ENCODE data around the gene FBLN5.

The FBLN5 gene

DNA sequence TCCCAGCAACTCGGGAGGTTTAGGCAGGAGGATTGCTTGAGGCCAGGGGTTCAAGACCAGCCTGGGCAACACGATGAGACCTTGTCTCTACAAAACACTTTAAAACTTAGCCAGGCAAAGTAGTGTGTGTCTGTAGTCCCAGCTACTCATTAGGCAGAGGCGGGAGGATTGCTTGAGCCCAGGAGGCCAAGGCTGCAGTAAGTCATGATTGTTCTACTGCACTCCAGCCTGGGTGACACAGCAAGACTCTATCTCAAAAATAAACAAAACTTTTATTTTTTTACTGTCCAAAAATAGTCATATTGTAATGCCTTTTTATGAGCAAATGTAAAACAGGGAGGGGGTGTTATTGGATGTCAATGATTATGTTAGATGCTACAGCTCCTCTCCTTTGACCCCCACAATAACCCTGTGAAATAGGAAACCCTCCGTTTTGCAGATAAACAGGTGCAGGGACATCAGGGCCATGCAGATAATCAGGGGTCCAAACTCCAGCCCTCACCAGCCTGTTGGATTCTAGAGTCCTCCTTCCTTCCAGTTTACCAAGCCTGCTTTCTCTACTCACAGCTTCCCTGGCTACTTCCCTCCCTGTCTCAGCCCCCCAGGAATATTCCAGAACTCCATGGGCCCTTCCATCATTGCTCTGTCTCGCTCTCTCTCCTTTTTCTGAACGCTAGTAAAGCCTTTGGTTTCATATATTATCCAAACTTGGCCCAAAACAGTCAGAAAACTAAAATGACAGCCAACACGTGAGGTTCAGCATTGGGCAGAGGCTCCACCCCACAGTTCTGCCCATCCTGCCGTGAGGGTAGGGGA, 5.9 kb upstream of the FBLN5 start:
- Histone ChIP-seq H3K36me3 (no peaks in the 10 kb centered on the region), H3K27ac (no peak overlapping the region), H3K9ac (no peak overlapping the region), H3K4me1 (no peaks in the 10 kb centered on the region), H4K20me1 (no peaks in the 10 kb centered on the region), H3K4me2 (no peak overlapping the region), H3K4me3 (no peak overlapping the region), H3K27me3 (peaks cover 4% of the 10 kb centered on the region), H3K9me3 (no peaks in the 10 kb centered on the region)
- TF ChIP-seq Cebpa-rat (IDR thresholded peaks at IDR 0.05): no peak

DNA sequence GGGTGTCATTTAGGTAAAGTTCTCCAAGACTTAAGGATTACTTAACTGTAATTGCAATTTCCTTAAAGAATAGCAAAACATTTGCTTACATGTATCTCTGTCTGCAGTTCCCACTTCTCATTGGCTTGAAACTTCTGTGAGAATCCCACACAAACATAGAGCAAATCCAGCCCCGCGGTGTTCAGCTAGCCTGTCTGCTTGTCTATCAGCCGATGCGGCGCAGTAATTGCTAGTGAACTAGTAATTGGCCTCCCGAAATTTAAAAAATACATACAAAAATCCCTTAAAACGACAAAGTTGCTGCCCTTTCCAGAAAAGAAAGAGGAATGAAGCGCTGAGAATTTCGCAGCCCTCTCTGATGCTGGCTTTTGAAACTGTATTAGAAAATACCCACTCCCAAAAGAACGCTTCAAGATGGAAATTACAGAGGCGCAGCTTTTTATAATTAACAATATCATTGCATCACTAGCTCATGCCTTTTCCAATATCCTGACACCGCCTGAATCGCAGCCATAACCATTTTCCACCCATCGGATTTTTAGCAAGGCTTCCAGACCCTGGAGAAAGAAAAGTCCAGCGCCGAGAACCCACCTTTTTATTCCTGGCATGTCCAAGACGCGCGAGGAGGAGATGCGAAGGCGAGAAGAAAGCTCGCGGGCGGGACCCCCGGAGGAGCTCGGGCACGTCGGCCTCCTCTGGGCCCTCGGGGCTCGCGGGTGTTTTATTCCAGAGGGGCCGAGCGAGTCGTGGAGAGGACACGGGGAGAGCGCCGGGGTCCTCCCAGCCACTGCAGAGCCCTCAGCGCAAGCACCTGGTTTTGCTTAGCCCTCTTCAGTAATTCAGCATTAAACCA, 646 bp downstream of the FBLN5 start:
- Histone ChIP-seq H3K27me3 (peaks cover 39% of the 10 kb centered on the region), H3K9me3 (0 out of 2 replicates have a peak, but pooled peaks cover 3% of the 10 kb centered on the region), H3K4me1 (no peaks in the 10 kb centered on the region), H3K4me3 (peak overlapping the region; percentile 14; the same call in 1 of the 2 replicates), H3K27ac (no peak overlapping the region), H3K9ac (no peak overlapping the region), H3K36me3 (no peaks in the 10 kb centered on the region), H3K4me2 (0 out of 2 replicates have a peak overlapping the region, but pooled peaks have one; percentile 19), H4K20me1 (no peaks in the 10 kb centered on the region)
- TF ChIP-seq Cebpa-rat (IDR thresholded peaks at IDR 0.05): no peak

DNA sequence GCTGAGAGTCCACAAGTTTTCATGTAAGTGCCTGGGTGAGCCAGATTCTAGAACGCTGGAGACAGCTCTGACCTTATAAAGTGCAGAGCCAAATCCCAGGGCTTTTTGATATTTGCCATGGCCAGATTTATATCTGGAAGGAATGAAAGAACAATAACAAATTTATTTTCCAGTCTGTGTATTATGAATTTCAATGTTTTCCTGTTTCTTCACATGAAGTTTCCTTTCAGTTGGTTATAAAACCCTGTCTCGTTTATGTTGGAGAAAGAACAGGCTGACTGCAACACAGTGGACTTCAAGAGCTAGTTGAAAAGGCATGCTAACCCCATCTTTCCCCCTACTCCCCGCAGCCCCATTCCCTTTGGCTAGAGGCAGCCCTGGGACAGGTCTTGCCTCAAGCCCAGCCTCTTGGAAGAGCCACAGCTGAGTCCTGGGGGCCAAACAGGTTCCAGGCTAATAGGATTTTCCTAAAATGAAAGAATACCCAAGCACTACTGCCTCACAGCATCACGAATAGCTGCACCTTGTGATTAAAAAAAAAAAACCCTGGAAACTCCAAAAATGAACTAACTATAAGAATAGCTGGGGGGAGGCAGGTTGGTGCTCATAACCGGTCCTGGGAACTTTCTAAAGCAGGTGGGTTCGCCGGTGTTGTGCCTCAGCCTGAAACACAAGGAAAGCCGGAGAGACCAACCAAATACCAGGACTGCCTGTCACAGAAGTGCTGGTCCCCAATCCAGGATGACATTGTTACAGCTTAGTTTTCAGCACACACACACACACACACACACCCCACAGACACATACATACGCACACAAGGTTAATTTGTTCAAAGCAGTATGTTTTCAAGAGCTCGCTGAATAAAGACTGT, 1.5 kb downstream of the FBLN5 start:
- no peaks in the 10 kb centered on the region for H4K20me1 ChIP-seq
- H3K4me1 ChIP-seq: no peaks in the 10 kb centered on the region
- H3K36me3 ChIP-seq: no peaks in the 10 kb centered on the region
- no peak for TF ChIP-seq Cebpa-rat (IDR thresholded peaks at IDR 0.05)
- H3K27ac ChIP-seq: no peak overlapping the region
- no peak overlapping the region for H3K9ac ChIP-seq
- peaks cover 39% of the 10 kb centered on the region for H3K27me3 ChIP-seq
- no peak overlapping the region for H3K4me3 ChIP-seq
- H3K9me3 ChIP-seq: 0 out of 2 replicates have a peak, but pooled peaks cover 3% of the 10 kb centered on the region
- H3K4me2 ChIP-seq: no peak overlapping the region

DNA sequence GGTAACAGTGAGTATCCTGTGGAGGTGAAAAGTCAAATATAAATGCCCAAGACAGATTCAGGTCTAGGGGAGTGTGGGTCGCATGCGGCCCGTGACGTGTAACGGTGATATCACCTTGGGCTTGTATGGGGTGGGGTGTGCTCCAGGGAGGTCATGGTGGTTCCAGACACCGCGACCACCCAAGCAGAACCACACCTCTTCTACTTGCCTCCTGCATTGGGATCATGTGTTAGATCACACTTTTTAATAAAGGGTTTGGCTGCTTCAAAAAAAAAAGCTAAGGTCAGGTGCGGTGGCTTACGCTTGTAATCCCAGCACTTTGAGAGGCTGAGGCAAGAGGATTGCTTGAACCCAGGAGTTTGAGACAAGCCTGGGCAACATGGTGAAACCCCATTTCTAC, 4.5 kb downstream of the FBLN5 start:
- Histone ChIP-seq H3K36me3 (no peaks in the 10 kb centered on the region), H3K4me2 (no peak overlapping the region), H3K9me3 (0 out of 2 replicates have a peak, but pooled peaks cover 3% of the 10 kb centered on the region), H3K27ac (no peak overlapping the region), H4K20me1 (no peaks in the 10 kb centered on the region), H3K9ac (no peak overlapping the region), H3K4me3 (no peak overlapping the region), H3K4me1 (no peaks in the 10 kb centered on the region), H3K27me3 (peaks cover 31% of the 10 kb centered on the region)
- no peak for TF ChIP-seq Cebpa-rat (IDR thresholded peaks at IDR 0.05)

DNA sequence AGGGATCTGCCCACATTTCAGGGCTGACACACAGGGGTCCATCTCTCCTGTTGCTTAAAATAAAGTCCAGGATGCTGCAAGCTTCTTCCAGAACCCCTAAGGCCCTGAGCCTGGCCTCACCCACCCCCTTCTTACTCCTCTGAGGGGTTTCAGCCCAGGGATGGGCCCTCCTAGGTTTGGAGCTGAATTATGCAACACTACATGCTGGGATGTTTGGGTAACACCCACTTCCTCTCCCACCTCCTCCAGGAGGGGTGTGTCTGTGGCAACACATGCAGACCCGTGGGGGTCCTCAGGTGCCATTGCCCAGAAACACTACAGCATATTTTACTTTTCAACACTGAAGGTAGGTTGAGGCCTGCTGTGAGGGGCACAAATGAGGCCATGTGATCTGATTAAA, 5.4 kb downstream of the FBLN5 start:
- no peak overlapping the region for H3K27ac ChIP-seq
- no peaks in the 10 kb centered on the region for H3K36me3 ChIP-seq
- no peaks in the 10 kb centered on the region for H3K9me3 ChIP-seq
- no peak overlapping the region for H3K4me2 ChIP-seq
- no peak for TF ChIP-seq Cebpa-rat (IDR thresholded peaks at IDR 0.05)
- no peak overlapping the region for H3K9ac ChIP-seq
- H4K20me1 ChIP-seq: no peaks in the 10 kb centered on the region
- H3K27me3 ChIP-seq: peaks cover 23% of the 10 kb centered on the region
- no peak overlapping the region for H3K4me3 ChIP-seq
- H3K4me1 ChIP-seq: no peaks in the 10 kb centered on the region

DNA sequence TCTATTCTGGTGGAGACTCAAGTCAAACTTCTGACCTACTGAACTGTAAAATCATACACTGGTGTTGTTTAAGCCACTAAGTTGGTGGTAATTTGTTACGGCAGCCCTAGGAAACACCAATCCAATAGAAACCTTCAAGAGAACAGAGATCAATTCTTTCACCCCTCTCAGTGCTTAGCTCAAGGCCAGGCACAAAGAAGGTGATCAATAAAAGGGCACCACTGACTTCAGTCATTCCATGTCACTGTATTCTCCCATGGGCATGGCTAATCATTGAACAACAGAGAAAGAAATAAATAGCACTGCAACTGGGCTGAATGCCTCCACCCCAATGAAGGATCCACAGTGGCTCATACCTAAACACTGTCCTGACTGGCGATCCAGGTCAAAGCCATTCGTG, 7.3 kb downstream of the FBLN5 start:
- H3K9ac ChIP-seq: no peak overlapping the region
- no peak overlapping the region for H3K27ac ChIP-seq
- no peak overlapping the region for H3K4me3 ChIP-seq
- no peaks in the 10 kb centered on the region for H3K4me1 ChIP-seq
- TF ChIP-seq Cebpa-rat (IDR thresholded peaks at IDR 0.05): no peak
- H3K36me3 ChIP-seq: no peaks in the 10 kb centered on the region
- H3K27me3 ChIP-seq: peaks cover 3% of the 10 kb centered on the region
- H3K4me2 ChIP-seq: no peak overlapping the region
- H4K20me1 ChIP-seq: no peaks in the 10 kb centered on the region
- no peaks in the 10 kb centered on the region for H3K9me3 ChIP-seq

DNA sequence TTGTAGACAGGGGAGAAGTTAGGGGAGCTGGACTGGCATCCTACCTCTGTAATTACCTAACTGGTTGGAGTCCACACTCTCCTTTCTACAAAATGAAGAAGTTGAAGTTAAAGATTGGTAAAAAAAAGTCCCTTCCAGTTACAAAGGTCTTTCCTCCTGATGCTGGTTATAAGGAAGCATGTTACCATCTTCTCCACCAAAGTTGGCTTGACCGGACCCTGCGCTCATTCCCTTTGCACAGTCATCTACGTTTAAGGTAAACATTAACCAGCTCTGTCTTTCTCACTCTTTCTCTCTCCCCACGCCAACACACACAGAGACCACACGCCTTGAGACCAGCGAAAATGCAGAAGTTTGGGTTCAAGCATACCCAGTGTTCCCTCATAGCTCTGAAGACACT, 11.9 kb downstream of the FBLN5 start:
- no peak overlapping the region for H3K27ac ChIP-seq
- H3K4me2 ChIP-seq: no peak overlapping the region

DNA sequence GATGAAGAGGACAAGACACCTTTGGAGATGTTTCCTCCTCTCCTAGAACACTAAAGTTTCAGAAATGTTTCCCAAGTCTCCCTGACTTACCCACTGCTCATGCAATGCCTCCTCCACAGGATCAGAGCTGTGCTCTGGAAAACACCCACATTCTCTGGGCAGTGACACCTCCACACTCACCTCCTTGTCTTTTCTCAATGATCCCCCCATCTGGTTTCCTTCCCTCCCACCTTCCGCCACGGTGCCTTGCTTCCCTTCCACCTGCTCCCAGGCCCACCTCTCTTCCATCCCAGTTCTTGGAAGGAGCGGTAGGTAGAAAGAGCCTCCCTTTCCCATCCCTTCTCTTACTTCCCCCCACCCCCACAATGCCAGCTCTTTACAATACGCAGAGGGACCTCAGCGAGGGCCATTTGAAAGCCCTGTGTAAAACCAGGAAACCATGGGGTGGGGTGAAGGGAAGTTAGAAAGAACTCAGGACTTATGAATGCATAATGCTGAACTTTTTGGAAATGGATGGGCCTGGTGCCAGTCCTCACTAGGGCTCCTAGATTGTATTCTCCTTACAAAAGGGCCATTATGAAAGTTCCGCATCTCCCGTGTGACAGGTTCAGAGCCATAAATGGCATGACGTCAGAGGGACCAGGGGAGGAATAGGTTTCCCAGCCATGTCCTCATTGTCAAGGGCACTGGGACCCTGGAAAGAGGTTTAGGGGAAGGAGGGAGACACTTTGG, 12.8 kb downstream of the FBLN5 start:
- no peak overlapping the region for H3K9ac ChIP-seq
- no peak overlapping the region for H3K4me3 ChIP-seq
- H3K4me1 ChIP-seq: no peaks in the 10 kb centered on the region
- H4K20me1 ChIP-seq: no peaks in the 10 kb centered on the region
- no peak overlapping the region for H3K27ac ChIP-seq
- H3K4me2 ChIP-seq: no peak overlapping the region
- H3K27me3 ChIP-seq: no peaks in the 10 kb centered on the region
- H3K36me3 ChIP-seq: no peaks in the 10 kb centered on the region
- H3K9me3 ChIP-seq: no peaks in the 10 kb centered on the region
- TF ChIP-seq Cebpa-rat (IDR thresholded peaks at IDR 0.05): no peak

More for the DNA sequence above, 11.9 kb downstream of the FBLN5 start:
- no peaks in the 10 kb centered on the region for H3K4me1 ChIP-seq
- no peaks in the 10 kb centered on the region for H3K36me3 ChIP-seq
- no peaks in the 10 kb centered on the region for H3K27me3 ChIP-seq
- H3K4me3 ChIP-seq: no peak overlapping the region
- H3K9ac ChIP-seq: no peak overlapping the region
- no peaks in the 10 kb centered on the region for H4K20me1 ChIP-seq
- TF ChIP-seq Cebpa-rat (IDR thresholded peaks at IDR 0.05): no peak
- H3K9me3 ChIP-seq: no peaks in the 10 kb centered on the region
